Central memory CD4-positive, alpha-beta T cell (primary cell): ENCODE measurements around the gene AHR.
"Not testable (repeated sequence)": the region's sequence is repeated elsewhere in the genome, so short reads cannot be mapped to it uniquely, and the experiment has no call there.

Experiments
- DNase-seq: peaks from one replicate; pipeline ENCODE4 v3.0.0; 2022

Gene AHR

GRCh38 chr7:17380736-17381662 lies 82.5 kb downstream of the AHR start:
- no peak for DNase-seq

GRCh38 chr7:17382408-17383354 lies 84.2 kb downstream of the AHR start:
- not testable (repeated sequence) for DNase-seq

GRCh38 chr7:17384400-17384799 lies 85.9 kb downstream of the AHR start:
- no peak for DNase-seq

- DNase-seq = no peak
These were observed 87.2 kb downstream of the AHR start for GRCh38 chr7:17385612-17386011.

GRCh38 chr7:17390392-17390791 lies 91.9 kb downstream of the AHR start:
- no peak for DNase-seq

GRCh38 chr7:17391366-17391765 lies 92.9 kb downstream of the AHR start:
- no peak for DNase-seq

GRCh38 chr7:17392846-17393245 lies 94.4 kb downstream of the AHR start:
- DNase-seq = no peak

GRCh38 chr7:17394563-17394962 lies 96.1 kb downstream of the AHR start:
- DNase-seq = not testable (repeated sequence)
